CD4-positive, alpha-beta T cell (primary cell): Measurements from ENCODE around the gene AVEN. TPM values are rescaled to one million over a fixed set of nuclear protein-coding genes. Genes with fewer than 3 reads are reported as not detected.

Experiments
- ATAC-seq: fragments of 200-7000 bp; cut with Tn5 transposase; one replicate; pipeline ENCODE4 v1.10.0; 2022; ENCODE audit warnings: mild to moderate bottlenecking; ENCODE audit not compliant: poor library complexity
- CTCF ChIA-PET: fragments of 350-600 bp; sonication (Branson Sonifier 250); formaldehyde crosslinking; loops from one replicate; lab custom pipeline; 2021; ENCODE audit warnings: antibody characterized with exemption, inconsistent platforms; lab: Charles Lee
- POLR2A ChIA-PET: fragments of 350-600 bp; sonication (Branson Sonifier 250); formaldehyde crosslinking; loops from one replicate; lab custom pipeline; 2021; ENCODE audit warnings: antibody characterized with exemption, inconsistent platforms; lab: Charles Lee
- DNase-seq, 14 experiments: peaks; one replicate each; pipeline ENCODE4 v3.0.0-alpha.2; 2013 to 2020; ENCODE audit warnings: mixed read lengths in 2 of 14
- H3K27ac ChIP-seq, 2 donors: one replicate each; pipeline versions ENCODE4 v1.5.1 to v1.7.0; 2013; ENCODE audit warnings: low read length in 2 of 2, low read depth in 1 of 2, mild to moderate bottlenecking in 1 of 2
- H3K27me3 ChIP-seq, 2 experiments: 1 replicate in 1 of 2; 2 replicates in 1 of 2; pipeline versions ENCODE4 v1.6.1 to v1.7.0; 2013; ENCODE audit warnings: low read length in 2 of 2, control low read depth in 1 of 2, mild to moderate bottlenecking in 1 of 2, moderate library complexity in 1 of 2; ENCODE audit not compliant: insufficient read depth in 2 of 2, control insufficient read depth in 1 of 2
- H3K36me3 ChIP-seq: one replicate; pipeline ENCODE4 v1.6.1; 2013; ENCODE audit warnings: low read length, control low read depth; ENCODE audit not compliant: insufficient read depth
- H3K4me1 ChIP-seq: one replicate; pipeline ENCODE4 v1.6.1; 2013; ENCODE audit warnings: low read length, control low read depth; ENCODE audit not compliant: insufficient read depth
- H3K4me3 ChIP-seq: one replicate; pipeline ENCODE4 v1.5.1; 2013; ENCODE audit warnings: mild to moderate bottlenecking, low read length, moderate library complexity
- H3K9me3 ChIP-seq, 2 experiments: 1 replicate in 1 of 2; 2 replicates in 1 of 2; pipeline versions ENCODE4 v1.6.1 to v1.7.0; 2013; ENCODE audit warnings: low read length in 2 of 2, mild to moderate bottlenecking in 2 of 2, control low read depth in 1 of 2, moderate library complexity in 1 of 2; ENCODE audit not compliant: control insufficient read depth in 1 of 2, insufficient read depth in 1 of 2
- H3K27ac Mint-ChIP-seq: one replicate; pipeline ENCODE4 v1.8.0; 2020; ENCODE audit warnings: mixed read lengths
- H3K27me3 Mint-ChIP-seq: one replicate; pipeline ENCODE4 v1.8.0; 2021; ENCODE audit warnings: mixed read lengths
- H3K36me3 Mint-ChIP-seq: one replicate; pipeline ENCODE4 v1.8.0; 2021; ENCODE audit warnings: low read depth, mixed read lengths
- H3K4me1 Mint-ChIP-seq: one replicate; pipeline ENCODE4 v1.8.0; 2021; ENCODE audit warnings: low read depth, mixed read lengths
- H3K4me3 Mint-ChIP-seq: one replicate; pipeline ENCODE4 v1.8.0; 2020; ENCODE audit warnings: mild to moderate bottlenecking, mixed read lengths
- H3K9me3 Mint-ChIP-seq: one replicate; pipeline ENCODE4 v1.8.0; 2020; ENCODE audit warnings: mixed read lengths
- CTCF ChIP-seq: fragments of 200-600 bp; IDR thresholded peaks from one replicate; pipeline ENCODE4 v1.8.0; 2022; ENCODE audit warnings: antibody characterized with exemption, mild to moderate bottlenecking
- intact Hi-C, 2 experiments: fragments of 100-400 bp; cut with DNase I in 1 of 2; cut with micrococcal nuclease in 1 of 2; formaldehyde crosslinking; loops; one replicate each; pipeline versions ENCODE4 v1.15.1 to v1.9.0; 2023 to 2025; cut with DNase I, micrococcal nuclease
- total RNA-seq, 174 experiments: library from RNA in 2 of 174; stranded (reverse) in 2 of 174; gene quantifications; one replicate each; pipeline ENCODE4 v1.2.3 and lab custom pipeline; 2021 to 2026

Gene AVEN
- total RNA-seq, 2 experiments from 2014 or later = 4.5 to 4.9 TPM

DNA sequence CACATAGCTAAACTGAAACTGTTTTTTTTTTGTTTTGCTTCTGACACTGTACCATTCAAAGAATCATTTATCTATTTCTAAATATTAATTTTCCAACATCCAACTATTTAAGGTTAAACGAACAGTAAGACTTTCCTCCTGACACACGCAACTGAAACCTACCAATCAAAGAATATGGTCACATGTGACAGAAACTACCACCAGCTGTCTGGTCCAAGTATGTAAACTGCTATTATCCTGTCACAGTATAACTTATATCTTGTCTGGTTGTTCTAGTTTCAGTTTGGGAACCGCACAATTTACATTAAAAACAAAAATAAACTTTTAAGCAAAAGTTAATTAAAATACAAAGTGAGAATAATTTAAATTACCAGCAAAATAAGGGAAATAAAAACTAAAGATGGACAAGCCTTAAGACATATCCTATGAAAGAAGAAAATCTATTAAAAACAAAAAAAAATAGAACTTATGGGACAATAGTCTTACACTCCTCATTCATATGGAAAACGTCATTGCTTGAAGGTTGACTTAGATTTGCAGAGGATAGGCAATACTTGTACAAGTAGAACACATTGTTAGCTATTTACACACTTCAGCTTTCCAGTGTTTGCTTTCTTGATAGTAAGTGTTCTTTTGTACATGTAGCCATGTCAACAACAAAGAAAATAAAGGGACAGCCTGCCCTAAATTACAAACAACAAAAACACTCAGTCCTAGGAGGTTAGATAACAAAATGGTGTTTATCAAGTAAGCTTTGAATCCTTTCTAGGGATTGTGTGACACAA, 97.5 kb downstream of the AVEN start:
- Histone ChIP-seq H3K27me3 (no peaks in the 10 kb centered on the region), H3K27ac (no peak overlapping the region), H3K4me1 (no peaks in the 10 kb centered on the region), H3K9me3 (no peaks in the 10 kb centered on the region), H3K36me3 (no peaks in the 10 kb centered on the region), H3K4me3 (no peak overlapping the region)
- no peaks in the 10 kb centered on the region for H3K4me1 Mint-ChIP-seq
- DNase-seq (no peak), ATAC-seq (no peak)
- no peaks in the 10 kb centered on the region for H3K36me3 Mint-ChIP-seq
- ChIA-PET POLR2A (no interaction called here), CTCF (no interaction called here)
- intact Hi-C loops = no loop called here
- H3K4me3 Mint-ChIP-seq = no peak overlapping the region
- no peak overlapping the region for H3K27ac Mint-ChIP-seq
- no peaks in the 10 kb centered on the region for H3K9me3 Mint-ChIP-seq
- TF ChIP-seq CTCF = no peak
- no peaks in the 10 kb centered on the region for H3K27me3 Mint-ChIP-seq

DNA sequence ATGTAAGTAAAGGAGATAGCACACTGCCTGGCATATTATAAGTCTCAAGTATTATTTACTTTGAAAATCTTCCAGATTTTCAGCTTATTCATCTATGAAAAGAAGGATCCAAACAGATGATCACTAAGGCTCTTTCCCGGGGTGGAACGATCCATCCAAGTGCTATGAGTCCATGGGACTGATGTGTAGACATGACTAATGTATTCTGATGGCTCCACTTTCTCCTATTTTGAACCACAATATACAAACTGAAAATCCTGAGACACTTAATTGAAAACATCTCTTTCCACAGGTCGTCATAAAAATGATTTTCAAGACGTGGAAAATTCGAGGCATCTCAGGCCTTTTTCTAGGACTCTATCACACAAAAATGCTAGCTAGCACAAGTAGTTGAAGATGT, 104.1 kb downstream of the AVEN start:
- no peaks in the 10 kb centered on the region for H3K4me1 ChIP-seq
- no peaks in the 10 kb centered on the region for H3K27me3 Mint-ChIP-seq
- H3K27ac Mint-ChIP-seq = no peak overlapping the region
- ATAC-seq (no peak), DNase-seq (no peak)
- intact Hi-C loops = no loop called here
- H3K4me3 ChIP-seq = no peak overlapping the region
- H3K4me3 Mint-ChIP-seq = no peak overlapping the region
- no peaks in the 10 kb centered on the region for H3K4me1 Mint-ChIP-seq
- TF ChIP-seq CTCF = no peak
- H3K36me3 Mint-ChIP-seq = no peaks in the 10 kb centered on the region
- no peak overlapping the region for H3K27ac ChIP-seq
- H3K36me3 ChIP-seq = no peaks in the 10 kb centered on the region
- no peaks in the 10 kb centered on the region for H3K27me3 ChIP-seq
- H3K9me3 ChIP-seq = no peaks in the 10 kb centered on the region
- no peaks in the 10 kb centered on the region for H3K9me3 Mint-ChIP-seq
- ChIA-PET CTCF (no interaction called here), POLR2A (no interaction called here)

GRCh38 chr15:33934396-33934795, 104.6 kb downstream of the AVEN start:
- no peaks in the 10 kb centered on the region for H3K27me3 Mint-ChIP-seq
- no peak for TF ChIP-seq CTCF
- ChIA-PET POLR2A (no interaction called here), CTCF (no interaction called here)
- H3K27ac ChIP-seq = no peak overlapping the region
- intact Hi-C loops = no loop called here
- H3K4me3 ChIP-seq = no peak overlapping the region
- no peaks in the 10 kb centered on the region for H3K9me3 ChIP-seq
- no peak overlapping the region for H3K27ac Mint-ChIP-seq
- H3K4me1 Mint-ChIP-seq = no peaks in the 10 kb centered on the region
- H3K9me3 Mint-ChIP-seq = no peaks in the 10 kb centered on the region
- H3K27me3 ChIP-seq = no peaks in the 10 kb centered on the region
- H3K36me3 Mint-ChIP-seq = no peaks in the 10 kb centered on the region
- ATAC-seq = no peak
- H3K4me3 Mint-ChIP-seq = no peak overlapping the region
- no peaks in the 10 kb centered on the region for H3K4me1 ChIP-seq
- no peaks in the 10 kb centered on the region for H3K36me3 ChIP-seq
- DNase-seq = no peak
